ENCODE results near the gene UST. TPM values are rescaled to one million over a fixed set of nuclear protein-coding genes. Genes with fewer than 3 reads are reported as not detected.

Gene UST, protein sequence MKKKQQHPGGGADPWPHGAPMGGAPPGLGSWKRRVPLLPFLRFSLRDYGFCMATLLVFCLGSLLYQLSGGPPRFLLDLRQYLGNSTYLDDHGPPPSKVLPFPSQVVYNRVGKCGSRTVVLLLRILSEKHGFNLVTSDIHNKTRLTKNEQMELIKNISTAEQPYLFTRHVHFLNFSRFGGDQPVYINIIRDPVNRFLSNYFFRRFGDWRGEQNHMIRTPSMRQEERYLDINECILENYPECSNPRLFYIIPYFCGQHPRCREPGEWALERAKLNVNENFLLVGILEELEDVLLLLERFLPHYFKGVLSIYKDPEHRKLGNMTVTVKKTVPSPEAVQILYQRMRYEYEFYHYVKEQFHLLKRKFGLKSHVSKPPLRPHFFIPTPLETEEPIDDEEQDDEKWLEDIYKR
- total RNA-seq (2022; extraction: Qiagen RNA extraction) = 5.1 to 6.7 TPM (median 5.5 TPM) in 5 replicates

DNA sequence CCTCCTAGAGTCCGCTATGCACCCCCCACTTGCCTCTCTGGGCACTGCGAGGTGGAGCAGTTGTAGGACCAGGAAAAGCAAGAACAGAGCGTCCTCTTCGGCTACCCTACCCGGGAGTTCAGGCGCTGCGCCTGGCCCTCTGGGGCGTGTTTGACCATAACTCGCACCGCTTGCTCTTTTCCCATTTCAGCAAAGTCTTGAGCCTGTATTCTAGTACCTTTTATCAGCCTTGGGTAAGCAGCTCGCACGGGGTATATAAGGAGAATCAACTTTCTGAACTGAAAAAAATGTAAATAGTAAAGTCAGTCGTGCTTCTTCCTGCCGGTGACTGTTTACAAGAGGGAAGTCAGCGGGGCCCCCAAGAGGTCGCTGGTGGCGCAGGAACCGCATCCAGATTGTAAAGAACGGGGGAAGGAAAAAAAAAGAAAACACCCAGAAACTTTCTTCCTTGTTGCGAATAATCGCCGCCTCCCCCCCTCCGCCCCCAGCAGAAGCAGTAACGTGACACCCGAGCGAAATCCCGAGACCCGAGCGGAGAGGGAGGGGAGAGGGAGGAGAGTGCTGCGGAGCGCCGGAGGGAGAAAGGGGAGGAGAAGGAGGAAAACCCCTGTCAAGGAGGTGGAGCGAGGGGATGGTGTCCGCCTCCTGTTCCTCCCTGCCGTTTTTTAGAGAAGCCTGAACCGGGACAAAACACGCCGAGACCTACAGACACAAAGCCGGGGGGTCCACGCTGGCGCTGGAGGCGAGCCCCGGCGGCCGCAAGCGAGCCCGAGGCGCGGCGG lies at the start of gene UST:
Gene UST (plus strand): TSS at position 668 of the 782 bp plus-strand sequence. CDS start 401 bp downstream, outside the sequence.

